Measurements from ENCODE around the gene CPNE4.

The CPNE4 gene

DNA sequence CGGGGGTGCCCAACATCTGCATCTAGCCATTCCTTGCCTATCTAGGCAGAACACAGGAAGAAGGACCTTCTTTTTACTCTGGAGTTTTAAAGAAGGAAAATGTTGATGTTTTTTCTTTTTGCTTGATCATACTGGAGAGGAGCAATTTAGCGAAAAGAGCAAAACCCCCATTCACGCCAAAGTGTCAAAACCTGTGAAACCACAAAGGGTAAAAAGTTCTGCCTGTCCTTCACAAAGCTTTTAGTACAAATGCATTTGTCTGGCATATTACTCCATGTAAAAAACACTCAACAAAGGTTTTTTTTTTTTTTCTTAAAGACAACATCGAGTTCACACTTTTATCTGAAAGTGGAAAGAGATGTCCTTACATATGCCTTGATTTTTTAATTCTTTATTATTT lies 317.9 kb downstream of the CPNE4 start:
- Histone ChIP-seq H3K4me1 (ENCODE audit: insufficient read depth, insufficient read length) (no peaks in the 10 kb centered on the region), H3K4me3 (ENCODE audit: insufficient read length, low read depth) (no peak overlapping the region), H3K9ac (ENCODE audit: insufficient read length, low read depth) (no peak overlapping the region), H3K27me3 (ENCODE audit: insufficient read depth, insufficient read length) (no peaks in the 10 kb centered on the region), H3K9me3 (ENCODE audit: insufficient read depth, low read length) (no peaks in the 10 kb centered on the region), H3K36me3 (ENCODE audit: insufficient read depth, insufficient read length, low read length) (no peaks in the 10 kb centered on the region)
- TF ChIP-seq YY1 (IDR thresholded peaks at IDR 0.05; ENCODE audit: insufficient read depth, insufficient read length) (no peak), ZNF274 (IDR thresholded peaks at IDR 0.05; ENCODE audit: low read depth, low read length) (no peak), SUZ12 (IDR thresholded peaks at IDR 0.05; ENCODE audit: extremely low read depth, insufficient read depth, insufficient read length) (no peak)
- no peak for DNase-seq (ENCODE audit: low read depth, low spot score)

DNA sequence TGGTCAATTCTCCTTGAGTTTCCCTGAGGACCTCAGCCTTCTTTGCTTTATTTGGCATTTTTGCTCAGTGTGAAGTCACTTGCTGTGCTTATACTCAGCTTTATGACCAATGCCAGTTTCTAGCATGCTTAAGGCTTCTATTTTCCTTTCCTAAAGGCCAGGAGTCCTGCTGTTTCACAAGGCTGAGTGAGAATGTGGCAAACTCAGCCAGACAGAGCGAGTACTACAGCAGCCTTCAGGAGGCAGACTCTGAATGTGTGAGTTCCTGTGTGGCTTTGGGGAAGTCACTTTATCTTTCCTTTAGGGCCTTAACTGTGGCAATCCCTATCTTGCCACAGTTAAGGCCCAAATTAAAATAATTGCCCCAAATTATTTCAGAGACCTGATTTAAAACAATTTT lies 318.8 kb downstream of the CPNE4 start:
- Histone ChIP-seq H3K9ac (ENCODE audit: insufficient read length, low read depth) (no peak overlapping the region), H3K4me1 (ENCODE audit: insufficient read depth, insufficient read length) (no peaks in the 10 kb centered on the region), H3K27me3 (ENCODE audit: insufficient read depth, insufficient read length) (no peaks in the 10 kb centered on the region), H3K9me3 (ENCODE audit: insufficient read depth, low read length) (no peaks in the 10 kb centered on the region), H3K4me3 (ENCODE audit: insufficient read length, low read depth) (no peak overlapping the region), H3K36me3 (ENCODE audit: insufficient read depth, insufficient read length, low read length) (no peaks in the 10 kb centered on the region)
- no peak for DNase-seq (ENCODE audit: low read depth, low spot score)
- TF ChIP-seq SUZ12 (IDR thresholded peaks at IDR 0.05; ENCODE audit: extremely low read depth, insufficient read depth, insufficient read length), result no peak
- TF ChIP-seq ZNF274 (IDR thresholded peaks at IDR 0.05; ENCODE audit: low read depth, low read length), result no peak
- no peak for TF ChIP-seq YY1 (IDR thresholded peaks at IDR 0.05; ENCODE audit: insufficient read depth, insufficient read length)

DNA sequence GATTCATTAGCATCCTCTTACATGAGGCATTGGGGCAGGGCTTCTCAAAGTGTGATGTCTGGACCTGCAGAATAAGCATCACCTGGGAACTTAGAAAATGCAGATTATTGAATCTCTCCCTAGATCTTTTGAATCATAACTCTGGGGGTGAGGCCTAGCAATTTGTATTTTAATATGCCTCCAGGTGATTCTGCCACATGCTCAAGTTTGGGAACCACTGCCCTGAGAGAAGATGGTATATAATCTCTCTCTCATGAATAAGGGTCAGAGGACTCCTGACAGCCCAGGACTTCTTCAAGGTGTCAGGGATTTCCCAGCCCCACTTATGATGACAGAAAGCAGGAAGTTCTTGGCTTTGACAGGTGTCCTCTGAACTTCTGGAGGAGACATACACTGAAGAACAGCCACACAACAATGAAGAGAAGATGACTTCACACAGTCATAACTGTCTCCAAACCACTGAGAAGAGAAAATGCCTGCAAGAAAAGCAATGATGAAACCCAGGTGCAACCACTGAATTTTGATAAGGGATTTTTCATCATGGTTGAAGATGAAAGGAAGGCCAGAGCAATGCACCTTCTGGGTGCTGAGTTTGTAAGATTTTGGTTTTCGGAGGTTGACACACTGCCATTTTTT lies 320.1 kb downstream of the CPNE4 start:
- H3K4me1 ChIP-seq (ENCODE audit: insufficient read depth, insufficient read length), result no peaks in the 10 kb centered on the region
- no peaks in the 10 kb centered on the region for H3K27me3 ChIP-seq (ENCODE audit: insufficient read depth, insufficient read length)
- no peaks in the 10 kb centered on the region for H3K9me3 ChIP-seq (ENCODE audit: insufficient read depth, low read length)
- no peak for TF ChIP-seq ZNF274 (IDR thresholded peaks at IDR 0.05; ENCODE audit: low read depth, low read length)
- no peak for TF ChIP-seq YY1 (IDR thresholded peaks at IDR 0.05; ENCODE audit: insufficient read depth, insufficient read length)
- no peak for TF ChIP-seq SUZ12 (IDR thresholded peaks at IDR 0.05; ENCODE audit: extremely low read depth, insufficient read depth, insufficient read length)
- no peak overlapping the region for H3K4me3 ChIP-seq (ENCODE audit: insufficient read length, low read depth)
- no peak overlapping the region for H3K9ac ChIP-seq (ENCODE audit: insufficient read length, low read depth)
- DNase-seq (ENCODE audit: low read depth, low spot score), result no peak
- no peaks in the 10 kb centered on the region for H3K36me3 ChIP-seq (ENCODE audit: insufficient read depth, insufficient read length, low read length)

DNA sequence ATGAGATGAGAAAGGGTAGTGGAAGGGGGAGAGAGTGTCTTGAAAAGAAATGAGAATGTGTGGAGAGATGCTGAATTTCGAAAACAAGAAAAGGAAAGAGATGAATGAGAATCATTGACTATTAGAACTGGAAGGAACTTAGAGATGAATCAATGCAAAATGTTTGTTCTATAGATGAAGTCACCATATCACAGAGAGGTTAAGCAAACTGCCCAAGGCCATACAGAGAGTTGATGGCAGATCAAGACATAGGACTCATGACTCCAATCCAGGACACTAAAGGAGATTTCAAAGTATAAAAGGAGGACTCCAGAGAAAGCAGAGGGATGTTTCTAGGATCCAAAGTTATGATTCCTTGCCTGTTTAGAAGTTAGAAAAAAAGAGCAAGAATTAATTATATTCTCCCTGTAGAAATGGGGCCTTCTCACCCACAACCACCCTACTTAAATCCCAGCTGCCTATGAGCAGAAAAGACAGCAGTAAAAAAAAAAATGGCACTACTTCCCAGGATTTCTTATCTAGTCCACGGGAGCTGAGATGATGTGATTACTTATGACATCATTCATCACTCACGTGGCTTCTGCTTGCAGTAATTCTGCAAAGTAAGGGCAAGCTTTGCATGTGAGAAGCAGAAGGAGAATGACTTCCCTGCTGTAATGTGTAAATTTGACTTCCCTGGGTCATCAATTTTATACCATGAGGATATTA lies 321.2 kb downstream of the CPNE4 start:
- H3K27me3 ChIP-seq (ENCODE audit: insufficient read depth, insufficient read length), result no peaks in the 10 kb centered on the region
- no peak overlapping the region for H3K9ac ChIP-seq (ENCODE audit: insufficient read length, low read depth)
- peaks cover 6% of the 10 kb centered on the region; the same call in 1 of the 2 replicates for H3K9me3 ChIP-seq (ENCODE audit: insufficient read depth, low read length)
- DNase-seq (ENCODE audit: low read depth, low spot score), result no peak
- no peak overlapping the region for H3K4me3 ChIP-seq (ENCODE audit: insufficient read length, low read depth)
- TF ChIP-seq SUZ12 (IDR thresholded peaks at IDR 0.05; ENCODE audit: extremely low read depth, insufficient read depth, insufficient read length), result no peak
- no peak for TF ChIP-seq ZNF274 (IDR thresholded peaks at IDR 0.05; ENCODE audit: low read depth, low read length)
- no peak for TF ChIP-seq YY1 (IDR thresholded peaks at IDR 0.05; ENCODE audit: insufficient read depth, insufficient read length)
- H3K36me3 ChIP-seq (ENCODE audit: insufficient read depth, insufficient read length, low read length), result no peaks in the 10 kb centered on the region
- no peaks in the 10 kb centered on the region for H3K4me1 ChIP-seq (ENCODE audit: insufficient read depth, insufficient read length)

DNA sequence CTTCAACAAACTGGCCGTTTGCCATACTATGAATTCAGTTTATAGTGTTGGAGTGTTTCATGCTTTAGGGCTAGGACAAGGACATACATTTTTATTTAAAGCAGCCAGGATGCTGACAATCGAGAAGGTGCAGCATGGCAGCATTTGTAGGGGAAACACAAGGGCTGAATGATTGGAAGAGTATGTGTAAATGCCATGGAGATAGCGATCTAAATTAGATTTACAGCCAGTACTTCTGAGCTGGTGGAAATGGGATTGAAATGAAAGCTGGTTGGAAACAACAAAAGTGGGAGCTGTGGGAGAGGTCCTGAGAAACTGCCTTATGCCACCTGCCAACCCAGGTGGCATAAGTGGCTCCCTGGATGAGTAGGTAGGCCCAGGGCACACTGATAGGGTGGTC lies 322.2 kb downstream of the CPNE4 start:
- Histone ChIP-seq H3K27me3 (ENCODE audit: insufficient read depth, insufficient read length) (no peaks in the 10 kb centered on the region), H3K4me3 (ENCODE audit: insufficient read length, low read depth) (no peak overlapping the region), H3K9me3 (ENCODE audit: insufficient read depth, low read length) (peaks cover 6% of the 10 kb centered on the region; the same call in 1 of the 2 replicates), H3K4me1 (ENCODE audit: insufficient read depth, insufficient read length) (no peaks in the 10 kb centered on the region), H3K9ac (ENCODE audit: insufficient read length, low read depth) (no peak overlapping the region), H3K36me3 (ENCODE audit: insufficient read depth, insufficient read length, low read length) (no peaks in the 10 kb centered on the region)
- no peak for TF ChIP-seq ZNF274 (IDR thresholded peaks at IDR 0.05; ENCODE audit: low read depth, low read length)
- TF ChIP-seq SUZ12 (IDR thresholded peaks at IDR 0.05; ENCODE audit: extremely low read depth, insufficient read depth, insufficient read length), result no peak
- TF ChIP-seq YY1 (IDR thresholded peaks at IDR 0.05; ENCODE audit: insufficient read depth, insufficient read length), result no peak
- no peak for DNase-seq (ENCODE audit: low read depth, low spot score)

DNA sequence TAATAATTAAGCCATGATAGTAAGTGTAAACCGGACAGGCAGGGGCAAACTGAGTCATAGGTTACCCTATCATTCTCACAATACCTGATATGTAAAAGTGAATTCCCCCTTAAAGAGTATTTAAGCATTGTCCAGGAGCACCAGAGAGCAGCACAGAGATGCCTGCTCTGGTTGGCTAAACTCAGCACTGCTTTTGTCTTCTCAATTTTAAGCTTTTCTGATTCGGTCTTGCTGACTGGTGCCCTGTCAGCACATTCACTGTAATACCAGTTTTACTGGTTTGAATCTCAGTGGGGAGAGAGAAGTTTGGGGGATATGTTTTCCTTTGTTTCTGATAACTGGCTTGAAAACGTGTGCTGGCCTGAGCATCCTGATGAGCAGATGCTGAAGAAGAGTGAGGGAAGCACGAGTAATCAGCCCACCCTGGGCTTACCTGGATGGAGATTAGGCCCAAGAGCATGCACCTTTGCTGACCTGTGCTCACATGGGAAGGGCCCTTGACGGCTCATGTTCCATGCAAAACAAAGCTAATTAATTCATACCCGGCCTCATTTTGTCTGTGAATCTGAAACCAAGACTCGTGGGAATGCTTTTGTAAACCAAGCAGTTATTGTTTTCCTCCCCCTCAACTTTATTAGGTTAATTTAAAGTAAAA lies 323.6 kb downstream of the CPNE4 start:
- Histone ChIP-seq H3K9ac (ENCODE audit: insufficient read length, low read depth) (no peak overlapping the region), H3K36me3 (ENCODE audit: insufficient read depth, insufficient read length, low read length) (no peaks in the 10 kb centered on the region), H3K27me3 (ENCODE audit: insufficient read depth, insufficient read length) (no peaks in the 10 kb centered on the region), H3K4me3 (ENCODE audit: insufficient read length, low read depth) (no peak overlapping the region), H3K4me1 (ENCODE audit: insufficient read depth, insufficient read length) (no peaks in the 10 kb centered on the region), H3K9me3 (ENCODE audit: insufficient read depth, low read length) (peaks cover 14% of the 10 kb centered on the region; the same call in 1 of the 2 replicates)
- no peak for DNase-seq (ENCODE audit: low read depth, low spot score)
- no peak for TF ChIP-seq ZNF274 (IDR thresholded peaks at IDR 0.05; ENCODE audit: low read depth, low read length)
- no peak for TF ChIP-seq SUZ12 (IDR thresholded peaks at IDR 0.05; ENCODE audit: extremely low read depth, insufficient read depth, insufficient read length)
- no peak for TF ChIP-seq YY1 (IDR thresholded peaks at IDR 0.05; ENCODE audit: insufficient read depth, insufficient read length)

DNA sequence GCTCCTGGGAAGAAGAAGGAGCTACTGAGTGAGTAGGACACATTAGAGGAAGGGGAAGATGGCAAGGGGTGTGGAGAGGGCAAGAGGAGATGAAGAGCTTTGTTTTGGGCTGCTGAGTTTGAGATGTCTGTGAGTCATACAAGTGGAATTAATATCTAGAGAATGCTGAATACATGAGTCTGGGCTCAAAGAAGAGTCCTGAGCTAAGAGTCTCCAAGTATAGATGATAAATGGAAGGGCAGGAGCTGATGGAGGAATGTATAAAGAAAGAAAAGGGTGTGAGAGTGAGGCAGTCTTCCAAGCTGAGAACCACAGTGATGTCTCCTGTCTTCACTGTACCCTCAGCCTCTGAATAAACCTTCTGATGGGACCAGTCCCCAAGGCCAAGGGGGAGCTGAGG lies 326.6 kb downstream of the CPNE4 start:
- no peak for DNase-seq (ENCODE audit: low read depth, low spot score)
- no peak overlapping the region for H3K4me3 ChIP-seq (ENCODE audit: insufficient read length, low read depth)
- no peak overlapping the region for H3K9ac ChIP-seq (ENCODE audit: insufficient read length, low read depth)
- no peaks in the 10 kb centered on the region for H3K36me3 ChIP-seq (ENCODE audit: insufficient read depth, insufficient read length, low read length)
- no peaks in the 10 kb centered on the region for H3K27me3 ChIP-seq (ENCODE audit: insufficient read depth, insufficient read length)
- H3K4me1 ChIP-seq (ENCODE audit: insufficient read depth, insufficient read length), result peaks cover 2% of the 10 kb centered on the region
- peaks cover 14% of the 10 kb centered on the region; the same call in 1 of the 2 replicates for H3K9me3 ChIP-seq (ENCODE audit: insufficient read depth, low read length)
- TF ChIP-seq YY1 (IDR thresholded peaks at IDR 0.05; ENCODE audit: insufficient read depth, insufficient read length), result no peak
- TF ChIP-seq SUZ12 (IDR thresholded peaks at IDR 0.05; ENCODE audit: extremely low read depth, insufficient read depth, insufficient read length), result no peak
- no peak for TF ChIP-seq ZNF274 (IDR thresholded peaks at IDR 0.05; ENCODE audit: low read depth, low read length)
